ELF-1 (cell line): ENCODE measurements around the gene SMTN.
"Not testable (repeated sequence)": the region's sequence is repeated elsewhere in the genome, so short reads cannot be mapped to it uniquely, and the experiment has no call there.

Experiments used
- DNase-seq: peaks from one replicate; pipeline ENCODE4 v3.0.0-alpha.2; 2016; ENCODE audit warnings: low read depth, low spot score

The SMTN gene

DNA sequence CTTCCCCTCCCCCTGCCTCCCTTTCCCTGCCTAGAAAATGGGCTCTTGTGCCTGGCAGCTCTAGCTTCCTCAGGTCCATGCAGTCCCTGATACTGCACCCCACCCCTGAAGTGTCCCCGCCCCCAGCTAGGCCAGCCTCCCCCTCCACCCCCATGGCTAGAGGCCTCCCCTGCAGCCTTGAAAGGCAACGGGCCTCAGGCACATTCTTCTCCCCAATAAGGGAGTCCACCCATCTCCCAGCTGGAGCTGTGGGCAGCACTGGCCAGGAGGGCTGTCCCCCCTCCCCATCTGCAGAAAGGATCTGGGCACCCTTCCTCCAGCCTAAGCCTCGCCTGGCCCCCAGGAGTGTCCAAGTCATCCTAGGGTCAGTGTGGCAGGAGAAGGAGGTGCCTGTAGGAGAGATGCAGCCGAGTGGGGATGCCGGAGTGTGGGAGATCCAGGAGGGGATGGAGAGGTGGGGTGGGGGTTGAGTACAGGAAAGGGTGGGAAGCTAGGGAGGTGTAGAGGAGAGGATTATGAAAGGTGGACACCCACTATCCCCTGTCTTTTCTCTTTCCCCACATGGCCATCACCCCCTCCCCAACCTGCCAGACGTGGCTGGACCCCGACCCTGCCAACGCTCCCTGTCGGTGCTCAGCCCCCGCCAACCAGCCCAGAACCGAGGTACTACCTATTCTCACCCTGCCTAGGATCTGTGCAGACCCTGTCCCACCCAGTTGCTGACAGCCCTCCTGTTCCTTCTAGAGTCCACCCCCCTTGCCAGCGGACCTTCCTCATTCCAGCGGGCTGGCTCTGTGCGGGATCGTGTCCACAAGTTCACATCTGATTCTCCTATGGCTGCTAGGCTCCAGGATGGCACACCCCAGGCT is 9.3 kb downstream of the SMTN start:
- DNase-seq = no peak

DNA sequence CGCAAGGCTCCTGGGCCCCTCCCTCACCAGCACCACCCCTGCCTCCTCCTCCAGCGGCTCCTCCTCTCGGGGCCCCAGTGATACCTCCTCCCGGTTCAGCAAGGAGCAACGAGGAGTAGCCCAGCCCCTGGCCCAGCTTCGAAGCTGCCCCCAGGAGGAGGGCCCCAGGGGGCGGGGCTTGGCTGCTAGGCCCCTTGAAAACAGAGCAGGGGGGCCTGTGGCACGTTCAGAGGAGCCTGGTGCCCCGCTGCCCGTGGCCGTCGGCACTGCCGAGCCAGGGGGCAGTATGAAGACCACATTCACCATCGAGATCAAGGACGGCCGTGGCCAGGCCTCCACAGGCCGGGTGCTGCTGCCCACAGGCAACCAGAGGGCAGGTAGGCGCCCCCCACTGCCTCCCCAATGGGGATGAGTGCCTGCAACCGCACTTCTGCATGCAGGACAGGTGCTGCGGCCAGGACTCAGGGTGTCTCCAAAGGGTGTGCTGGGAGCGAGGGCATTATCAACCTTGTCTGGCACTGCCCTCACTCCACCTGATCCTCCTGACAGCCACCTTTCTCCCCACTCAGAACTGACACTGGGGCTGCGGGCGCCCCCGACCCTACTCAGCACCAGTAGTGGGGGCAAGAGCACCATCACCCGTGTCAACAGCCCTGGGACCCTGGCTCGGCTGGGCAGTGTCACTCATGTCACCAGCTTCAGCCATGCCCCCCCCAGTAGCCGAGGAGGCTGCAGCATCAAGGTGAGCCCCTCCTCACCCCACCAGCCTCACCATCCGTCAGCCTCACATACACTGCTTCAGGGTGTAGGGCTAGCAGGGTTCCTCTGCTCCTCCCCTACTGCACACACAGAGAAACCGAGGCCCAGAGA is 10.2 kb downstream of the SMTN start:
- no peak for DNase-seq

- no peak for DNase-seq
Measured at GRCh38 chr22:31092161-31092560, 11.0 kb downstream of the SMTN start.

DNA sequence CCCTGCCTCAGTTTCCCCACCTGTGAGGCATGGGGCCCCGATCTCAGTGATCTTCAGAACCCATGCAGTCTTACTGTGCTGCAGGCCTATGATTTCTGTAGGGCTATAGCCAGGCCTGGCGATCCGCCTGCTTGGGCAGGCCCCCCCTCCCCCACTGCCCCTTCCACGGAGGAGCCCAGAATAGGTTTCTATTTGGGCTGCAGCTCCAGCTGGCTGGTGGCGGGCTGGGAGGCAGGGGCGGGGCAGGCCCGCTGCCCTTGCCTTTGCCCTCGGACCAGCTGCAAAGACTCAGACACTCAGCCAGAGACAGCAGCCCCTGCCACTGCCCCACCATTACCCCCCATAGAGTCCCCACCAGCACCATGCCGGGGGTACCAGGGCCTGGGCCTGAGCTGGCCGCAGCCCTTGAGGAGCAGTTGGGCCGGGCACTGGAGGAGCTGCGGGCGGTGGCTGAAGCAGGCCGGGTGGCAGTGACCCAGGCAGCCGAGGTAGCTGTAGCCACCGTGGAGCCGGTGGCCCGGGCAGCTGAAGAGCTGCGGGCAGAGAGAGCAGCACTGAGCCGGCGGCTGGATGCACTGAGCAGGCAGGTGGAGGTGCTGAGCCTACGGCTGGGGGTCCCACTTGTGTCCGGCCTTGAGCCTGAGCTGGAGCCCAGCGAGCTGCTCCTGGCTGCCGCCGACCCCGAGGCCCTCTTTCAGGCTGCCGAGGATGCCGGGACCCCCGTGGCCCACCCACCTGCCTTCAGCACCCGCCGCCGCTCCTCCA is 12.2 kb downstream of the SMTN start:
- no peak for DNase-seq

GRCh38 chr22:31094021-31094551 is 13.0 kb downstream of the SMTN start:
- DNase-seq = no peak

DNA sequence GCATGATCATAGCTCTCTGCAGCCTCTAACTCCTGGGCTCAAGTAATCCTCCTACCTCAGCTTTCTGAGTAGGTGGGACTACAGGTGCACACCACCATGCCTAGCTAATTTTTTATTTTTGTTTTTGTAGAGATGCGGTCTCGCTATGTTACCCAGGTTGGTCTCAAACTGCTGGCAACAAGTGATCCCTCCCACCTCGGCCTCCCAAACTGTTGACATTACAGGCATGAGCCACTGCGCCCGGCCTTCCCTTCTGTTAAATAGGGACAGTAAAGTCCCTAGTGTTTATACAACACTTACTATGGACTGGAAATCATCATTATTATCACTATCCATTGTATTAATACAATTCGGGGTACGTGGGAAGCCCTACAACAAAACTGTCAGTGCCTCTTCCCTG is 13.6 kb downstream of the SMTN start:
- no peak for DNase-seq

DNA sequence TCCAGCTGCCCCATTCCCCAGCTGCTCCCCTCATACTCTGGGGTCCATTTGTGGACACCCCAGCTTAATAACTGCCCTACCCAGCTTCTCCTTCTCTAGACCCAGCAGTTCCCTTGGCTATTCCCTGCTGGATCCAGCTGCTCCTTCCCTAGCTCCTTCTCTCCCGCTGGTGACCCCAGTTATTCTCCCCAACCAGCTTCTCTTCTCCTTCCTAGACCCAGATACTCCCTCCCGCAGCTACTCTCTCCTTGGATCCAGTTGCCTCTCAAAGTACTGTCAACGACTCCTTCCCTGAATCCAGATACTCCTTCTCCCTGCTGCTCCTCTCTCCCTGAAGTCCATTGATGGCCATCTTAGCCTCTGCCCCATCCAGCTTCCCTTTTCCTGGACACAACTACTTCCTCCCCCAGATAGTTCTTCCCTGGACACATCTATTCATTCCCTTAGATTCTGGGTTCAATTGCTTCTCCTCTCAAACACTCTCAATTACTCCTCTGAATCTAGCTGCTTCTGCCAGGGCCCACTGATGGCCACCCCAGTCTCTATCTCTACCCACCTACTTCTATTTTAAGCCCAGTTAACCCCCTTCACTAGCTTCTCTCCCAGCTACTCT is 14.6 kb downstream of the SMTN start:
- DNase-seq = no peak

- DNase-seq = no peak
Measured at GRCh38 chr22:31096657-31097279, 15.7 kb downstream of the SMTN start.

GRCh38 chr22:31097539-31097938 is 16.4 kb downstream of the SMTN start:
- DNase-seq = not testable (repeated sequence)

GRCh38 chr22:31097941-31098631 is 17.0 kb downstream of the SMTN start:
- DNase-seq = no peak

GRCh38 chr22:31098632-31099110 is 17.6 kb downstream of the SMTN start:
- DNase-seq = peak; percentile 77

- DNase-seq = no peak
Measured at GRCh38 chr22:31099386-31099785, 18.3 kb downstream of the SMTN start.

- DNase-seq = no peak
Measured at GRCh38 chr22:31099841-31100761, 19.0 kb downstream of the SMTN start.

DNA sequence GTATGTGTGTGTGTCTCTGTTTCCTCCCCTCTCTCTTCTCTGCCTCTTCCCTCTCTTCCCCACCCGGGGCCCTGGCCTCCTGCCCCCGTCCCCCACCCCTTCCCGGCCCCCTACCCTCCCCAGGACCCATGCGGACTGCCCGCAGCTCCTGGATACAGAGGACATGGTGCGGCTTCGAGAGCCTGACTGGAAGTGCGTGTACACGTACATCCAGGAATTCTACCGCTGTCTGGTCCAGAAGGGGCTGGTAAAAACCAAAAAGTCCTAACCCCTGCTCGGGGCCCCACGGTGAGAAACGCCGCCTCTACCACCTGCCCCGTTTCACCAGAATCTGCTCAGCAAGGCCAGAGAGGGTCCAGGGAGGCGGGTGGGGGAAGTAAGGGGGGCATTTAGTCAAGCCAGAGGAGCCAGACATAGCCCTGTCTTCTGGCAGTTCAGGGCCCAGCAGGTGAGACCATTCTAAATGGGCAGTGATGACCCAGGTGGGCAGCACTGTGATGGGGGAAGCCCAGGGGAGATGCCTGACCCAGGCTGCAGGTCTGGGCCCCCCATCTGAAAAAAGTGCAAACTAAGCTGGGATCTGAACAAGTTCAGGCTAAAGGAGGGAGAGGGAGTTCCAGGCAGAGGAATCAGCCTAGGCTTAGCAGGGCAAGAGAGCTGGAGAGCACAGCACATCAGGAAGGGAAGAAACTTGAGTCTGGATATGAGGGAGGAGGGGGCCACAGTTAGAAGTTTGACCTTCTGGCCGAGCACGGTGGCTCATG is 19.8 kb downstream of the SMTN start:
- no peak for DNase-seq

- peak; percentile 67 for DNase-seq
Measured at GRCh38 chr22:31102441-31103081, 21.4 kb downstream of the SMTN start.

GRCh38 chr22:31103111-31103510 is 22.0 kb downstream of the SMTN start:
- DNase-seq = no peak

DNA sequence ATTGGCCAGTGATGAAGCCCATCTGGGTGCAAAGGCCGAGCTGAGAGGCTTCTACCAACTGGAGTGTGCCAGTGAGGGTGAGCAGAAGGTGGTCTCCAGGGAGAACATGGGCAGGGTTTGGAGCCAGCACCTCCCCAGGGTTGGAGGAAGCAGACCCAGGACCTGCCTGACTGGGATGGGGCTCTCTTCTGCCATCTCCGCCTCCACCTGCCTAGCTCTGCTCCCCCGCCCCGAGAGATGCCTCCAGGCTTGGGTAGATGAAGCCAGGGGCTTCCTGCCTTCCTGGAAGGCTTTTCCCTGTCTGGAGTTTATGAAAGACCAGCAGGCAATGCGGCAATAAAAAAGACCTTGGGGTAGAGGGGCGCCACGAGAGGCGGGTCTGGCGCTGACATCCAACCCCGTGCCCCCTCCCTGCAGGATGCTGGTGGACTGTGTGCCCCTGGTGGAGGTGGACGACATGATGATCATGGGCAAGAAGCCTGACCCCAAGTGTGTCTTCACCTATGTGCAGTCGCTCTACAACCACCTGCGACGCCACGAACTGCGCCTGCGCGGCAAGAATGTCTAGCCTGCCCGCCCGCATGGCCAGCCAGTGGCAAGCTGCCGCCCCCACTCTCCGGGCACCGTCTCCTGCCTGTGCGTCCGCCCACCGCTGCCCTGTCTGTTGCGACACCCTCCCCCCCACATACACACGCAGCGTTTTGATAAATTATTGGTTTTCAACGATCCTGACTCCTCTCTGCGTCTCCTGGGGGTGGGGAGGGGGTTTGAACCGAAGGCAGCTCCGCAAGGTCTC is 23.0 kb downstream of the SMTN start:
- no peak for DNase-seq
